GM19239 (cell line): Measurements from ENCODE around the gene COL4A6.

Experiments
- DNase-seq: peaks from one replicate; pipeline ENCODE4 v3.0.0; 2011; ENCODE audit warnings: low spot score; ENCODE audit not compliant: insufficient read length
- FAIRE-seq: peaks from 2 replicates; lab custom pipeline; 2011; peaks lifted over from hg19 to GRCh38; lab: Jason Lieb, UNC

COL4A6 gene

DNA sequence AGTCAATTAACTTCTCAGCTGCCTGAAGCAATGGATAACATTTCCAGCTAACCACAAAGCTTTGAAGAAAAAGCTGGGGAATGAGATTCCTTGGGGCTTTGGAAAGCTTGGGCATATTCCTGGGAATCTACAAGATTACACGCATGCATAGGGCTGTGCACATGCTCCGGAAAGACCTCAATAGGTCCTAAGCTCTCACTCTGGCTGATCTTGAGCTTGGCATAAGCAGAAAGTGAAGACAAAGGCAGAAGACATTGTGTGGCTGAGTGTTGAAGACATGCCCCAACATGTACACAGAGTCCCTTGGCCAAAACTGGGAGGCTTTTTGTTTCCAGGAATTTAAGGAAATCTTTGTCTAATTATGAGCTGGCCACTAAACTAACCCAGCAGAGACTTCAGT is 315.5 kb downstream of the COL4A6 start:
- DNase-seq (no peak), FAIRE-seq (no peak)

DNA sequence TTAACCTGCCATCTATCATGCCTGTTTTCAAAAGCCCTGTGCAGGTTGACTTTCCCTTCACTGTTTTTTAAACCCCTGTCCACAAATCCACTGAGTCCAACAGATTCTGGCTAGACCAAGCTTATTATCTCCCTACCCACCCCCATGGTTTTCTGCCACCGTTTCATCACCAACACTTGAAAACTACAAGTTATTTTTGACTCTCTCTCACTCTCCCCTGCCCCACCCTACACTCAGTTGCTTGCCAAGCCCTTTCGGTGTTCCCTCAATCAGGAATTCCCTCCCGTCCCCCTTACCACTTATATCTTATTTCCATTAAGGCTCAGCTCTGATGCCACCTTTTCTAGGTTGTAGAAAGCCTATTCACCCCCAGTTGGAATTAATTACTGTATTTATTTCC is 316.9 kb downstream of the COL4A6 start:
- FAIRE-seq (no peak), DNase-seq (no peak)

GRCh38 chrX:108117988-108118387 is 320.2 kb downstream of the COL4A6 start:
- FAIRE-seq (no peak), DNase-seq (no peak)

DNA sequence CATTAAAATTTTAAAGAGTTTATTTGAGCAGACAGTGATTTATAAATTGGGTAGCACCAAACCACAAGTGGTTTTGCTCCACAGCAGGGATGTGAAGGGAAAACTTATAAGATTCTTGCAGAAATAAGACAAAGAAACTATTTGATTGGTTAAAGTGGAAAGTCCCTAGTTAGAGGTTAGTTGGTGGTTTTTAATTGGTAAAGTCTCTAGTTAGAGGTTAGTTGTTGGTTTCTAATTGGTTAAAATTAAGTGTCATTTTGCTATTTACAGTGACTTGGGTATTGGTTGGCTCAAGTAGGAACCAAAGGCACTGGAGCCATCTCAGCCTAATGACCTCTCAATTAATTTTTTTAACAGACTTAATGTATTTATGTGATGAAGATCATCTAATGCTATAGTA is 323.7 kb downstream of the COL4A6 start:
- FAIRE-seq (no peak), DNase-seq (no peak)
